GOT3 (cell line): ENCODE data around the gene KRTAP12-4.
"Not testable (repeated sequence)": the region's sequence is repeated elsewhere in the genome, so short reads cannot be mapped to it uniquely, and the experiment has no call there.

ENCODE experiments used
- DNase-seq: peaks from one replicate; lab custom pipeline; 2025; ENCODE audit warnings: mixed read lengths; lab: John Stamatoyannopoulos, UW

Gene KRTAP12-4

DNA sequence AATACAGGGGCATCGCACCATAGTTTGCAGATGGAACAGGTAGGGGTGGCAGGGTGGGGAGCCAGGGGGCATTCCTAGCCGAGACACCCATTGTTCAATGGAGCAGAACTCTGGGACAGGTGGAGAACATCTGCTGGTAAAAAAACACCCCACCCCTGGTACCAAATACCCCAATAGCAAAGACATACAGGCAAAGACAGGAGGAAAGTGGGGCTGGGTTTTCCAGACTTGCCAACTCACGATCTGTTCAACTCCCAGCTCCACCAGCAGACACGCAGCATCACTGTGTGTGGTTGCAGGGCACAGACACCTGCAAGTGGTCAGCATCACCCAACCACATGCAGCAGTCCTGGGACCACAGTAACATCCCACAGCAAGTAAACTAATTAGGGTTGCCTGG is 42.9 kb downstream of the KRTAP12-4 start:
- no peak for DNase-seq

DNA sequence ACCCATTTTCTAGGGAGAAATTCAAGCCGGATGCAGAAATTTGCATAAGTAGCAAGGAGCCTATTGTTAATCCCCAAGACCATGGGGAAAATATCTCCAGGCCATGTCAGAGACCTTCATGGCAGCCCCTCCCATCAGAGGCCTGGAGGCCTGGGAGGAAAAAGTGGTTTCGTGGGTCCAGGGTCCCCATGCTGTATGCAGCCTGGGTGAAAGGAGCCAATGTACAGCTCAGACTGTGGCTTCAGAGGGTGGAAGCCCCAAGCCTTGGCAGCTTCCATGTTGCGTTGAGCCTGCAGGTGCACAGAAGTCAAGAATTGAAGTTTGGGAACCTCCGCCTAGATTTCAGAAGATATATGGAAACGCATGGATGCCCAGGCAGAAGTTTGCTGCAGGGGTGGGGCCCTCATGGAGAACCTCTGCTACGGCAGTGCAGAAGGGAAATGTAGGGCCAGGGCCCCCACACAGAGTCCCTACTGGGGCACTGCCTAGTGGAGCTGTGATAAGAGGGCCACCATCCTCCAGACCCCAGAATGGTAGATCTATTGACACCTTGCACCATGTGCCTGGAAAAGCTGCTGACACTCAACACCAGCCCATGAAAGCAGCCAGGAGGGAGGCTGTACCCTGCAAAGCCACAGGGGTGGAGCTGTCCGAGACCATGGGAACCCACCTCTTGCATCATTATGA is 44.2 kb downstream of the KRTAP12-4 start:
- not testable (repeated sequence) for DNase-seq

DNA sequence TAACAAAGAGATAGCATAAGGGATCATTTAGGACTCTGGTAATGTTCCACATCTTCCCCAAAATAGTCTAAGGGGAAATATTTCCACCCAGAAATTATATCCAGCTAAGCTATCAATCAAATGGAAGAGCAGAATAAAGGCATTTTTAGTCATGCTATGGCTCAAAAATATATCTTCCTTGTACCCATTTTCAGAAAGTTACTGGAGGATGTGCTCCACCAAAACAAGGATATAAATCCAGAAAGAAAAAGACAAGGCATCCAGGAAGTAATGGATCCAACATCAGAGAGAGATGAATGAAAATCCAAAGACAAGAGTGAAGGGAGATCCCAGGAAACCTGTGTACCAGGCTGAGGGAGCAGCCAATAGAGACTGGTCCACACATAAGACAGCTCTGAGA is 45.3 kb downstream of the KRTAP12-4 start:
- DNase-seq: no peak

DNA sequence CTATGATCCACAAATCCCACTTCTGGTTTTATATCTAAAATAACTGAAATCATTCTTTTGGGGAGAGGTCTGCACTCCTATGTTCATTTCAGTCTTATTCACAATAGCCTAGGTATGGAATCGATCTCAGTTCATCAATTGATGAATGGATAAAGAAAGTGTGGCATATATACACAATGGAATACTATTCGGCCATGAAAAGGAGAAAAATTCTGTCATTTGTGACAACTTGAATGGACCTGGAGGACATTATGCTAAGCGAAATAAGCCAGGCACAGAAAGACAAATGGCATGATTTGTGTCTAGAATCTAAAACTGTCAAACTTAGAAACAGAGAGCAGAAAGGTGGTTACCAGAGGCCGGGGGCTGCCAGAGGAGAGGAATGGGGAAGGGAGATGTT is 48.0 kb downstream of the KRTAP12-4 start:
- no peak for DNase-seq
